Psoas muscle (tissue), 8 donors: ENCODE measurements around the gene ABHD12. TPM values are rescaled to one million over a fixed set of nuclear protein-coding genes. Genes with fewer than 3 reads are reported as not detected.

ENCODE experiments used
- ATAC-seq, 4 donors: fragments of 200-7000 bp; cut with Tn5 transposase; one replicate each; pipeline ENCODE4 v1.9.1; 2020; ENCODE audit warnings: moderate library complexity in 3 of 4, mild to moderate bottlenecking in 2 of 4
- DNase-seq, 2 donors: peaks; one replicate each; pipeline ENCODE4 v3.0.0-alpha.2; 2020
- H3K27ac ChIP-seq: fragments of 200-600 bp; one replicate; pipeline ENCODE4 v1.8.0; 2022
- H3K27me3 ChIP-seq, 3 donors: fragments of 200-600 bp in 1 of 3; one replicate each; pipeline versions ENCODE4 v1.6.1 to v1.8.0; 2013 to 2022; ENCODE audit warnings: low read length in 2 of 3, mild to moderate bottlenecking in 2 of 3, moderate library complexity in 1 of 3; ENCODE audit not compliant: insufficient read depth in 3 of 3
- H3K36me3 ChIP-seq, 2 donors: fragments of 200-600 bp in 1 of 2; one replicate each; pipeline versions ENCODE4 v1.6.1 to v1.8.0; 2013 to 2022; ENCODE audit warnings: low read depth in 1 of 2, mild to moderate bottlenecking in 1 of 2, moderate library complexity in 1 of 2; ENCODE audit not compliant: insufficient read depth in 1 of 2
- H3K4me1 ChIP-seq: fragments of 200-600 bp; one replicate; pipeline ENCODE4 v1.8.0; 2022
- H3K4me3 ChIP-seq: fragments of 200-600 bp; one replicate; pipeline ENCODE4 v1.8.0; 2022; ENCODE audit warnings: mild to moderate bottlenecking
- H3K9me3 ChIP-seq: fragments of 200-600 bp; one replicate; pipeline ENCODE4 v1.8.0; 2022
- CTCF ChIP-seq: fragments of 200-600 bp; IDR thresholded peaks from one replicate; pipeline ENCODE4 v1.8.0; 2022; ENCODE audit warnings: antibody characterized with exemption
- WGBS, 3 donors: extraction: QIAGEN DNeasy Blood & Tissue Kit; methylation state at CpG; one replicate each; pipeline versions ENCODE4 v1.1.6 to v1.1.7; 2013; 5-methylcytosine and 5-hydroxymethylcytosine counted together
- intact Hi-C, 2 donors: fragments of 100-400 bp; cut with DNase I; formaldehyde crosslinking; loops; one replicate each; pipeline versions ENCODE4 v1.11.0 to v1.14.2; 2022
- polyA plus RNA-seq, 3 donors: library from polyadenylated mRNA; stranded (reverse); fragments of 200-250 nt; gene quantifications; one replicate each; pipeline ENCODE4 v1.2.3, GENCODE V29; 2013
- total RNA-seq, 4 donors: library from RNA; stranded (reverse); fragmentation: NEBNext Ultra II Directional in 2 of 4; extraction: Animal tissue kit (Norgen Biotek cat#: 25700) in 2 of 4; gene quantifications; one replicate each; pipeline versions ENCODE4 v1.2.1 to v1.2.4, GENCODE V29; 2021 to 2023
- donor health status: healthy with polysubstance abuse.
- donor health status: DM: no; HTN: no; CAD: no; lungs with moderate emphysema.
- donor health status: Bipolar disorder and iron deficiency.
- donor health status: healthy.
- donor health status: DM: yes; HTN: yes; CAD: no.
- donor health status: DM: no; HTN: no; CAD: no.
- donor health status: DM: no; HTN: no; CAD: no.
- donor health status: DM: yes; HTN: yes; CAD: no.

Gene ABHD12
- total and polyA plus RNA-seq, 7 donors, result 7.9 to 15.5 (median 9.6) TPM

GRCh38 chr20:25310921-25311728 lies 79.5 kb downstream of the ABHD12 start:
- peak overlapping the region; percentile 6 for H3K4me3 ChIP-seq
- 38 to 50% (median 39%) methylated on average over 6 of the region's 6 CpGs for WGBS, 3 donors
- peaks cover 0 to 16% of the 10 kb centered on the region in 2 donors for H3K36me3 ChIP-seq
- ATAC-seq (peak; percentile 33 to 76 (median 69)), DNase-seq (no peak)
- no peak for TF ChIP-seq CTCF
- H3K9me3 ChIP-seq, result no peaks in the 10 kb centered on the region
- H3K4me1 ChIP-seq, result peaks cover 22% of the 10 kb centered on the region
- peak overlapping the region; percentile 78 for H3K27ac ChIP-seq
- intact Hi-C loops, result loop anchor here (5.0 to 10.0 kb wide), 2 partner anchors 71 to 84 kb away; partner anchors contain the start of gene ABHD12 (in 1 of the 2)
- no peaks in the 10 kb centered on the region for H3K27me3 ChIP-seq

GRCh38 chr20:25310268-25310920 lies 80.2 kb downstream of the ABHD12 start:
- peaks cover 22% of the 10 kb centered on the region for H3K4me1 ChIP-seq
- ATAC-seq (peak; percentile 85 to 87 (median 86)), DNase-seq (no peak)
- intact Hi-C loops, result loop anchor here (5.0 to 10.0 kb wide), 2 partner anchors 72 to 84 kb away; partner anchors contain the start of gene ABHD12 (in 1 of the 2)
- H3K36me3 ChIP-seq, result peaks cover 0 to 22% of the 10 kb centered on the region in 2 donors
- H3K27ac ChIP-seq, result peak overlapping the region; percentile 78
- TF ChIP-seq CTCF, result peak; percentile 20
- peak overlapping the region; percentile 6 for H3K4me3 ChIP-seq
- no peaks in the 10 kb centered on the region for H3K27me3 ChIP-seq
- H3K9me3 ChIP-seq, result no peaks in the 10 kb centered on the region
- 12 to 14% (median 14%) methylated on average over 6 of the region's 6 CpGs for WGBS, 3 donors

DNA sequence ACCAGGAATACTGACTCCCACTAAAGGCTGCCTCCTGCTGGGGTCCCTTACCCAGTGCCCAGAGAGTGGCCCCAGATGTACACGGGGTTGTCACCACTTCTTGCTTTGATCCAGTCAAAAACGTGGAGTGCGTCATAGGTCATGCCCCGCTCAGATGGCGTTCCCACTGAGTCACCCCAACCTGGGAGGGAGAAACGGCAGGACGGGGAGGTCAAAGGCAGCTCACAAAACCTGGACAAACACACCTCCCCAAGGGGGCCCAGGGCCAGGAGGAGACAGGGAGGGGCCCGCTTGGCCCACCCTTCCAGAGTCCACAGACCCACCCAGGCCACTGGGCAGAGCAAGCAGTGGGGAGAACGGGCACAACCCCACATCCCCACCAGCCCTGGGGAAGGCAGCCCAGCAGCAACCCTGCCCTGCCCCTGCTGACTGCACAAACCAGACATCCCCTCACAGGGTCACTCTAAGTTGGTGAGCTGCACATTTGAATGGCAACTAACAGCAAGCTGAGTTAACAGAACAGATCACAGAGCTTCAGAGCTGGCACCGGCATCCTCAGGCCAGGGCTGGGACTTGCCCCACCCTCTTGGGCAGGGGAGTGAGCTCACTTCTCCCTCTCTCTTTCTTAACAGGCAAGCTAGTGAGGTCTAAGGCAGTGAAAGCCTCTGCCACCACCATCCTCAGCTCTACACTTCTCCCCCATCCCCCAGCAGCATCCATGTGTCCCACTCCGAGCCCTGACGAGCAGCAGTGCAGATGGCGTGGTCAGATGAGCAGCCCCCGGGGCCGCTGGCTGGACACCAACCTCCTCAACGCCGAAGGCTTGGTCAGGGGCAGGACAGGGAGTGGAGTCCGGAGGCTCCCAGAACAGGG lies 81.0 kb downstream of the ABHD12 start:
- peaks cover 0 to 22% of the 10 kb centered on the region in 2 donors for H3K36me3 ChIP-seq
- TF ChIP-seq CTCF, result no peak
- H3K27ac ChIP-seq, result peak overlapping the region; percentile 78
- H3K27me3 ChIP-seq, result no peaks in the 10 kb centered on the region
- DNase-seq (peak in 1 of 2 donors; percentile 72), ATAC-seq (peak; percentile 35 to 55 (median 52))
- WGBS, 3 donors, result 73 to 79% (median 75%) methylated on average over 18 of the region's 18 CpGs
- H3K4me3 ChIP-seq, result no peak overlapping the region
- intact Hi-C loops, result loop anchor here (5.0 to 10.0 kb wide), 2 partner anchors 73 to 85 kb away; partner anchors contain the start of gene ABHD12 (in 1 of the 2)
- peaks cover 22% of the 10 kb centered on the region for H3K4me1 ChIP-seq
- no peaks in the 10 kb centered on the region for H3K9me3 ChIP-seq

- intact Hi-C loops, result no loop called here
- 87 to 90% (median 90%) methylated on average over 17 of the region's 17 CpGs for WGBS, 3 donors
- Histone ChIP-seq H3K4me1 (peaks cover 22% of the 10 kb centered on the region), H3K27ac (no peak overlapping the region), H3K36me3 (peaks cover 0 to 21% of the 10 kb centered on the region in 2 donors), H3K4me3 (no peak overlapping the region), H3K9me3 (no peaks in the 10 kb centered on the region), H3K27me3 (no peaks in the 10 kb centered on the region)
- ATAC-seq, result no peak
- TF ChIP-seq CTCF, result no peak
- DNase-seq, result no peak
Observed at GRCh38 chr20:25308671-25309394, 81.8 kb downstream of the ABHD12 start.
